Erythroblast (primary cell): ENCODE measurements around the gene DEPDC7.

Source experiments
- GATA1 ChIP-seq: IDR thresholded peaks from 2 replicates; pipeline ENCODE4 v1.6.1; 2011; ENCODE audit warnings: low read depth, mild to moderate bottlenecking, control low read depth, low read length, moderate library complexity
- POLR2A ChIP-seq: IDR thresholded peaks from 2 replicates; pipeline ENCODE4 v1.6.1; 2011; ENCODE audit warnings: mild to moderate bottlenecking, low read length

DNA sequence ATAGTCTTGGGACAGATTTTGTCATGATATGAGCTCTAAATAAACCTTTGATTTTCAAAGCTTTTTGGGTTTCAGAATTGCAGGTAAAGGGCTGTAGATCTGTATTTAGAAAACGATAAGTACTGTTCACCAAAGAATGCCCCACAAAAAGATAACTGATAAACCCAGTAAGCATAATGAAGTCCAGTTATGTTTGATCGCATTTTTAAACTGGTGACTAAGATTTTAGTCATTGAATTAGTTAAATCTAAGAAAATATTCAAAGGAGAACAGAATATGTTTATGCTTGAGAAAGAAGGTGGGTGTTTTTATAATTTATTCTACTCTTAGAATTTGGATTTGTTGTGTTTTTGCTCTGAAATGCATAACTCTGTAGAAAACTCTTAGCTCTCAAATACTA lies 11.6 kb downstream of the DEPDC7 start:
- TF ChIP-seq POLR2A (no peak), GATA1 (no peak)
